A673 (cell line): ENCODE data around the gene MLH3. TPM values are rescaled to one million over a fixed set of nuclear protein-coding genes. Genes with fewer than 3 reads are reported as not detected.

Experiments
- BruUV-seq: library from RNA; stranded (reverse); fragments of 400-500 nt; replicated peaks from 2 replicates; lab custom pipeline; 2021; lab: Mats Ljungman, UMichigan
- CTCF ChIA-PET: fragments of 300-600 bp; sonication (Branson Sonifier 250); formaldehyde crosslinking; loops from one replicate; lab custom pipeline; 2022; ENCODE audit warnings: antibody characterized with exemption; lab: Charles Lee
- POLR2A ChIA-PET: fragments of 300-600 bp; sonication (Branson Sonifier 250); formaldehyde crosslinking; loops from one replicate; lab custom pipeline; 2022; ENCODE audit warnings: antibody characterized with exemption; ENCODE audit not compliant: low non-redundant PET; lab: Charles Lee
- DNase-seq: peaks from one replicate; pipeline ENCODE4 v3.0.0-alpha.2; 2015; ENCODE audit warnings: low spot score
- H3K27ac ChIP-seq: fragments of 200-600 bp; sonication (generic); 2 replicates; pipeline ENCODE4 v1.5.1; 2016; ENCODE audit warnings: mixed run types, low read depth, mild to moderate bottlenecking, mixed read lengths, antibody characterized with exemption, low read length; ENCODE audit not compliant: poor library complexity, severe bottlenecking
- H3K27me3 ChIP-seq: fragments of 200-600 bp; sonication (generic); replicated peaks from 2 replicates; pipeline ENCODE4 v1.6.1; 2017; ENCODE audit warnings: mixed run types, low read depth, mild to moderate bottlenecking, mixed read lengths, antibody characterized with exemption, low read length; ENCODE audit not compliant: insufficient read depth, poor library complexity
- H3K36me3 ChIP-seq: fragments of 200-600 bp; sonication (generic); 2 replicates; pipeline ENCODE4 v1.6.1; 2016; ENCODE audit warnings: mixed run types, mild to moderate bottlenecking, mixed read lengths, antibody characterized with exemption, low read length; ENCODE audit not compliant: insufficient read depth, poor library complexity, severe bottlenecking
- H3K4me1 ChIP-seq: fragments of 200-600 bp; sonication (generic); 2 replicates; pipeline ENCODE4 v1.6.1; 2017; ENCODE audit warnings: mixed run types, mild to moderate bottlenecking, mixed read lengths, antibody characterized with exemption, low read length; ENCODE audit not compliant: insufficient read depth, poor library complexity, severe bottlenecking
- H3K4me3 ChIP-seq: fragments of 200-600 bp; sonication (generic); 2 replicates; pipeline ENCODE4 v1.5.1; 2016; ENCODE audit warnings: low read depth, mixed run types, mild to moderate bottlenecking, mixed read lengths, low read length; ENCODE audit not compliant: poor library complexity, severe bottlenecking
- H3K9me3 ChIP-seq: fragments of 200-600 bp; sonication (generic); 2 replicates; pipeline ENCODE4 v1.6.1; 2016; ENCODE audit warnings: mixed run types, low read depth, mild to moderate bottlenecking, mixed read lengths, antibody characterized with exemption, low read length; ENCODE audit not compliant: poor library complexity, severe bottlenecking
- EZH2 ChIP-seq: fragments of 200-600 bp; sonication (generic); IDR thresholded peaks from 2 replicates; pipeline ENCODE4 v1.6.1; 2017; ENCODE audit warnings: borderline replicate concordance, low read depth, mild to moderate bottlenecking, mixed read lengths, antibody characterized with exemption, low read length; ENCODE audit not compliant: poor library complexity, severe bottlenecking
- intact Hi-C: fragments of 100-400 bp; cut with micrococcal nuclease; formaldehyde crosslinking; loops from one replicate; pipeline ENCODE4 v1.10.0; 2022; ENCODE audit not compliant: unreplicated experiment
- total RNA-seq: library from RNA; stranded (reverse); gene quantifications from 2 replicates; pipeline ENCODE4 v1.2.3, GENCODE V29; 2021
- TF ChIP-seq, protein P1 (sequence below): fragments of 300-800, 200-600 bp; sonication (generic); conservative IDR thresholded peaks from 2 replicates; pipeline ENCODE4 v1.5.1; 2017; ENCODE audit warnings: low read depth, mild to moderate bottlenecking, antibody characterized with exemption, low read length, moderate library complexity, mixed read lengths

MLH3 gene
- total RNA-seq, 1 experiment from 2014 or later, result 24.0 TPM

DNA sequence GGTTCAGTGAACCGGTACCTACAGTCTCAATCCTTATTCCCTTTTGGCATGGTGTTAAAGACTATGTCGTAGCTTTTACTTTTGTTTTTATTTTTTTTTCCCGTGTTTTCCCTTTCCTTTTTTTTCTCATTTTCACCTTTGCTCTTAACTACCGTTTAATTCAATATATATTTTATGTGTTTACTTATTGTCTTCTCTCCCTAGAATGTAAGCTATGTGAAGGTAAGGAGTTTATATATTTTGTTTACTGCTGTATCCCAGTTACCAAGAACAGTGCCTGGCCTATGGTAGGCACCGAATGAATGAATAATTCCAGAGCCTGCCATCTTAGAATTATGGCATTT, 261 bp upstream of the MLH3 start:
- Histone ChIP-seq H3K4me1 (peaks cover 20% of the 10 kb centered on the region), H3K27me3 (no peaks in the 10 kb centered on the region), H3K4me3 (peak overlapping the region; percentile 52), H3K36me3 (peaks cover 3% of the 10 kb centered on the region), H3K27ac (no peak overlapping the region), H3K9me3 (no peaks in the 10 kb centered on the region)
- CTCF ChIA-PET, result no interaction called here
- POLR2A ChIA-PET, result interaction anchor here (0.7 kb wide), 1 partner anchor 180 kb away, joined by 4 read pairs; no protein-coding TSS in a partner anchor
- TF ChIP-seq, protein P1, sequence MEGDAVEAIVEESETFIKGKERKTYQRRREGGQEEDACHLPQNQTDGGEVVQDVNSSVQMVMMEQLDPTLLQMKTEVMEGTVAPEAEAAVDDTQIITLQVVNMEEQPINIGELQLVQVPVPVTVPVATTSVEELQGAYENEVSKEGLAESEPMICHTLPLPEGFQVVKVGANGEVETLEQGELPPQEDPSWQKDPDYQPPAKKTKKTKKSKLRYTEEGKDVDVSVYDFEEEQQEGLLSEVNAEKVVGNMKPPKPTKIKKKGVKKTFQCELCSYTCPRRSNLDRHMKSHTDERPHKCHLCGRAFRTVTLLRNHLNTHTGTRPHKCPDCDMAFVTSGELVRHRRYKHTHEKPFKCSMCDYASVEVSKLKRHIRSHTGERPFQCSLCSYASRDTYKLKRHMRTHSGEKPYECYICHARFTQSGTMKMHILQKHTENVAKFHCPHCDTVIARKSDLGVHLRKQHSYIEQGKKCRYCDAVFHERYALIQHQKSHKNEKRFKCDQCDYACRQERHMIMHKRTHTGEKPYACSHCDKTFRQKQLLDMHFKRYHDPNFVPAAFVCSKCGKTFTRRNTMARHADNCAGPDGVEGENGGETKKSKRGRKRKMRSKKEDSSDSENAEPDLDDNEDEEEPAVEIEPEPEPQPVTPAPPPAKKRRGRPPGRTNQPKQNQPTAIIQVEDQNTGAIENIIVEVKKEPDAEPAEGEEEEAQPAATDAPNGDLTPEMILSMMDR, result no peak
- TF ChIP-seq EZH2, result no peak
- intact Hi-C loops, result no loop called here
- DNase-seq, result no peak
- BruUV-seq, result no TSS peak

DNA sequence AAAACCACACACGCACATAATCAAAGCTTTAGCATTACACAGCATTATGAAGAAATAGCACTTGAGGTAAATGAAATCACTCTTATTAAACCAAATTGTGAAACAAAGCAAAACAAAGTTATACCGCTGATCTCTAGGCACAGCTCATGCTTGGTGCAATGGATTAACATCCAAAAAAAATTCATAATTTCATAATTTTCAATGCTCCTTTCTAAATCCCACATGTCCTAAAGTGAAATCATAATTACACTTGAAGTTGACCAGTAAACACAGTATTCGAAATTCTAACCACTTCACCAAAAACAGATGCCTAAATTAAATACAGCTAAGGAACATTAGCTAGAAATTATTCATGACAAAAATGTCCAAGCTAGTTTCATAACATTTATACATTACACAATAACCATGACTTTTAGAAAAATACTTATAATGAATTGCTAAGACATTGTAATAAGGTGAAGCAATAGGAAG, 1.5 kb downstream of the MLH3 start:
- no peak overlapping the region for H3K27ac ChIP-seq
- intact Hi-C loops, result no loop called here
- no peak for DNase-seq
- TF ChIP-seq, protein P1, result no peak
- no peak for TF ChIP-seq EZH2
- ChIA-PET POLR2A (no interaction called here), CTCF (no interaction called here)
- H3K4me1 ChIP-seq, result peaks cover 20% of the 10 kb centered on the region
- BruUV-seq, result TSS peak; percentile 18
- no peak overlapping the region for H3K4me3 ChIP-seq
- H3K36me3 ChIP-seq, result peaks cover 3% of the 10 kb centered on the region
- H3K27me3 ChIP-seq, result no peaks in the 10 kb centered on the region
- no peaks in the 10 kb centered on the region for H3K9me3 ChIP-seq

DNA sequence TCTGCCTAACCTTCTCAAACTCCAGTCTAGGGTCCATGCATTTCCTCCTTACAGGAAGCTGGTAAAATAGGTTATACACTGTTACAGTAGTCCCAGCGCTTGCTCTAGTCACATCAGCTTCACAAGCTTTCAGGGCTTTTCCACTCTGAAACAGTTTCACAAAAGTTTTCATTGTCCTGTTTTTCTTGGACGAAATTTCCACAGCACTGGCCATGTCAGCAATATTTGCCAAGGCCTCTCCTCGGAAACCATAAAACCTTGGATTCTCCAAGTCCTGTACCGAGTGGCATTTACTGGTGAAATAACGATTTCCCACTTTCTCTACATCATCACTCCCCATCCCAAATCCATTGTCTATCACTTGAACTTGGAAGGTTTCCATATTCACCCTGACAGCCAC, 2.1 kb downstream of the MLH3 start:
- TF ChIP-seq, protein P1, result no peak
- no peak for TF ChIP-seq EZH2
- CTCF ChIA-PET, result no interaction called here
- intact Hi-C loops, result no loop called here
- DNase-seq, result no peak
- Histone ChIP-seq H3K4me3 (no peak overlapping the region), H3K36me3 (peaks cover 3% of the 10 kb centered on the region), H3K4me1 (peaks cover 20% of the 10 kb centered on the region), H3K27ac (no peak overlapping the region), H3K9me3 (no peaks in the 10 kb centered on the region), H3K27me3 (no peaks in the 10 kb centered on the region)
- BruUV-seq, result no TSS peak
- POLR2A ChIA-PET, result no interaction called here
